Measurements from ENCODE around the gene REPIN1. TPM values are rescaled to one million over a fixed set of nuclear protein-coding genes. Genes with fewer than 3 reads are reported as not detected.

REPIN1 gene
- total RNA-seq, 1 donor from 2014 or later, result 148 TPM

GRCh38 chr7:150340875-150341262 is 27.8 kb upstream of the REPIN1 start:
- Mint-ChIP-seq H3K4me3 (ENCODE audit: low read depth) (peak overlapping the region; percentile 58), H3K27me3 (peaks cover 41% of the 10 kb centered on the region), H3K36me3 (ENCODE audit: insufficient read depth) (no peaks in the 10 kb centered on the region), H3K9me3 (ENCODE audit: low read depth) (no peaks in the 10 kb centered on the region), H3K27ac (no peak overlapping the region), H3K4me1 (ENCODE audit: low read depth) (peaks cover 13% of the 10 kb centered on the region)
- DNase-seq (ENCODE audit: low spot score, unreplicated experiment), result no peak
- TF ChIP-seq CTCF (IDR thresholded peaks at IDR 0.05; ENCODE audit: unreplicated experiment), result no peak

GRCh38 chr7:150341263-150342120 is 27.1 kb upstream of the REPIN1 start, which contains the start of gene RARRES2:
Gene RARRES2 (minus strand): TSS chr7:150341629. CDS start chr7:150340609, 1,020 bp downstream.
- Mint-ChIP-seq H3K9me3 (ENCODE audit: low read depth) (no peaks in the 10 kb centered on the region), H3K36me3 (ENCODE audit: insufficient read depth) (no peaks in the 10 kb centered on the region), H3K4me1 (ENCODE audit: low read depth) (peaks cover 12% of the 10 kb centered on the region), H3K27me3 (peaks cover 46% of the 10 kb centered on the region), H3K4me3 (ENCODE audit: low read depth) (peak within 1 kb of the TSS; percentile 61), H3K27ac (no peak within 1 kb of the TSS)
- no peak for TF ChIP-seq CTCF (IDR thresholded peaks at IDR 0.05; ENCODE audit: unreplicated experiment)
- DNase-seq (ENCODE audit: low spot score, unreplicated experiment), result no peak

GRCh38 chr7:150342121-150342408 is 26.6 kb upstream of the REPIN1 start:
- H3K27me3 Mint-ChIP-seq, result peaks cover 49% of the 10 kb centered on the region
- no peak for TF ChIP-seq CTCF (IDR thresholded peaks at IDR 0.05; ENCODE audit: unreplicated experiment)
- no peak for DNase-seq (ENCODE audit: low spot score, unreplicated experiment)
- H3K27ac Mint-ChIP-seq, result no peak overlapping the region
- peaks cover 12% of the 10 kb centered on the region for H3K4me1 Mint-ChIP-seq (ENCODE audit: low read depth)
- H3K4me3 Mint-ChIP-seq (ENCODE audit: low read depth), result peak overlapping the region; percentile 53
- H3K36me3 Mint-ChIP-seq (ENCODE audit: insufficient read depth), result no peaks in the 10 kb centered on the region
- H3K9me3 Mint-ChIP-seq (ENCODE audit: low read depth), result no peaks in the 10 kb centered on the region

GRCh38 chr7:150343225-150343624 is 25.4 kb upstream of the REPIN1 start:
- Mint-ChIP-seq H3K27me3 (peaks cover 47% of the 10 kb centered on the region), H3K9me3 (ENCODE audit: low read depth) (no peaks in the 10 kb centered on the region), H3K4me1 (ENCODE audit: low read depth) (peaks cover 11% of the 10 kb centered on the region), H3K27ac (no peak overlapping the region), H3K36me3 (ENCODE audit: insufficient read depth) (no peaks in the 10 kb centered on the region), H3K4me3 (ENCODE audit: low read depth) (no peak overlapping the region)
- TF ChIP-seq CTCF (IDR thresholded peaks at IDR 0.05; ENCODE audit: unreplicated experiment), result no peak
- no peak for DNase-seq (ENCODE audit: low spot score, unreplicated experiment)

GRCh38 chr7:150344299-150344698 is 24.3 kb upstream of the REPIN1 start:
- H3K4me3 Mint-ChIP-seq (ENCODE audit: low read depth), result no peak overlapping the region
- H3K4me1 Mint-ChIP-seq (ENCODE audit: low read depth), result peaks cover 11% of the 10 kb centered on the region
- TF ChIP-seq CTCF (IDR thresholded peaks at IDR 0.05; ENCODE audit: unreplicated experiment), result no peak
- no peak for DNase-seq (ENCODE audit: low spot score, unreplicated experiment)
- H3K36me3 Mint-ChIP-seq (ENCODE audit: insufficient read depth), result no peaks in the 10 kb centered on the region
- no peak overlapping the region for H3K27ac Mint-ChIP-seq
- H3K9me3 Mint-ChIP-seq (ENCODE audit: low read depth), result no peaks in the 10 kb centered on the region
- peaks cover 44% of the 10 kb centered on the region for H3K27me3 Mint-ChIP-seq
